Measurements from ENCODE around the gene STK38.

STK38 gene

DNA sequence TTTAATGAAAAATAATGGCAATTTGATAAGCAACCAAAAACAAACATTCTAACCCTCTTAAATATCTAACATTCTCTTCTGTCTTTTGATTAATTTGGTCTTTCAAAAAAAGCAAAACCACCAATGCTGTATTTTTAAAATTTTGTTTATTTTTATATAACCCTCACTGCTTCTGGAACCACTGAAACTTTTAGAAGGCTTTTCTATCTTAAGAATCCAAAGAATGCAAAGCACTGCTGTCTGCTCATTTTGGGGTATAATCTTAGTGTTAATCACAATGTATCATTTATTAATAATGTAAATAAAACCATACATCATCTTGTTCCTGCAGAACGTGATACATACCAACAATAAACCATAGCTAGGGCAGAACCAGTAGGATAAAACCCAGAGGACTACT, 14.0 kb downstream of the STK38 start:
- Histone ChIP-seq H3K27ac (ENCODE audit: low read depth, low read length) (no peak overlapping the region), H3K4me3 (ENCODE audit: low read length) (no peak overlapping the region), H3K4me1 (ENCODE audit: control insufficient read depth, low read length) (peaks cover 7% of the 10 kb centered on the region), H3K79me2 (ENCODE audit: control insufficient read depth, low read length) (peaks cover 76% of the 10 kb centered on the region), H4K20me1 (ENCODE audit: control insufficient read depth, insufficient read depth, low read depth, low read length) (0 out of 2 replicates have a peak, but pooled peaks cover 2% of the 10 kb centered on the region), H3K36me3 (ENCODE audit: control insufficient read depth, low read length) (peaks cover 81% of the 10 kb centered on the region), H3K9me2 (replicated peaks; ENCODE audit: control insufficient read depth, low read length) (no peaks in the 10 kb centered on the region), H3F3A (ENCODE audit: control insufficient read depth, insufficient read depth) (peaks cover 4% of the 10 kb centered on the region; the same call in 1 of the 2 replicates), H3K4me2 (ENCODE audit: low read length) (no peak overlapping the region), H3K9me3 (ENCODE audit: control insufficient read depth, insufficient read depth, low read length) (no peaks in the 10 kb centered on the region), H3K27me3 (ENCODE audit: control insufficient read depth, low read length) (no peaks in the 10 kb centered on the region)
- TF ChIP-seq, protein P1, sequence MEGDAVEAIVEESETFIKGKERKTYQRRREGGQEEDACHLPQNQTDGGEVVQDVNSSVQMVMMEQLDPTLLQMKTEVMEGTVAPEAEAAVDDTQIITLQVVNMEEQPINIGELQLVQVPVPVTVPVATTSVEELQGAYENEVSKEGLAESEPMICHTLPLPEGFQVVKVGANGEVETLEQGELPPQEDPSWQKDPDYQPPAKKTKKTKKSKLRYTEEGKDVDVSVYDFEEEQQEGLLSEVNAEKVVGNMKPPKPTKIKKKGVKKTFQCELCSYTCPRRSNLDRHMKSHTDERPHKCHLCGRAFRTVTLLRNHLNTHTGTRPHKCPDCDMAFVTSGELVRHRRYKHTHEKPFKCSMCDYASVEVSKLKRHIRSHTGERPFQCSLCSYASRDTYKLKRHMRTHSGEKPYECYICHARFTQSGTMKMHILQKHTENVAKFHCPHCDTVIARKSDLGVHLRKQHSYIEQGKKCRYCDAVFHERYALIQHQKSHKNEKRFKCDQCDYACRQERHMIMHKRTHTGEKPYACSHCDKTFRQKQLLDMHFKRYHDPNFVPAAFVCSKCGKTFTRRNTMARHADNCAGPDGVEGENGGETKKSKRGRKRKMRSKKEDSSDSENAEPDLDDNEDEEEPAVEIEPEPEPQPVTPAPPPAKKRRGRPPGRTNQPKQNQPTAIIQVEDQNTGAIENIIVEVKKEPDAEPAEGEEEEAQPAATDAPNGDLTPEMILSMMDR (IDR thresholded peaks at IDR 0.05; ENCODE audit: low read depth, low read length, poor library complexity, severe bottlenecking): no peak
- TF ChIP-seq EZH2phosphoT487 (IDR thresholded peaks at IDR 0.05; ENCODE audit: borderline replicate concordance, low read length): no peak

DNA sequence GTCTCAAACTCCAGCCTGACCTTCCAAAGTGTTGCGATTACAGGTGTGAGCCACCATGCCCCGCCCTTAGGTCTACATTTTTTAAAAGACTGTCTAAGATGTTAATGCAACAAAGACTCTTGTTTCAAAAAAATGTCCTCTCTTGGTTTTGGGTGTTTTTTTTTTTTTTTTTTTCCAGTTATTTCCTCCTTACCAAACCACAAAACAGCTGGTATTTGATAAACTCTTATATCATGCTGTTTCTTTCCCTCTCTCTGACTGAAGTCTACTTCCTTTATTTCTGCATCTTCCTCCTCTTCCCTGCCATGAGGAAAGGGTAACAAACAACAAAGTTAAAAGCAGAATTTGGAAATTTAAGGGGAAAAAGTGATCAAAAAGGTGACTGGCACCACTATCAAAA, 21.2 kb downstream of the STK38 start:
- no peaks in the 10 kb centered on the region for H3K9me3 ChIP-seq (ENCODE audit: control insufficient read depth, insufficient read depth, low read length)
- no peaks in the 10 kb centered on the region for H3K27me3 ChIP-seq (ENCODE audit: control insufficient read depth, low read length)
- TF ChIP-seq, protein P1 (IDR thresholded peaks at IDR 0.05; ENCODE audit: low read depth, low read length, poor library complexity, severe bottlenecking): no peak
- TF ChIP-seq EZH2phosphoT487 (IDR thresholded peaks at IDR 0.05; ENCODE audit: borderline replicate concordance, low read length): no peak
- no peaks in the 10 kb centered on the region for H3K9me2 ChIP-seq (replicated peaks; ENCODE audit: control insufficient read depth, low read length)
- no peaks in the 10 kb centered on the region for H3K4me1 ChIP-seq (ENCODE audit: control insufficient read depth, low read length)
- H3K79me2 ChIP-seq (ENCODE audit: control insufficient read depth, low read length): peaks cover 25% of the 10 kb centered on the region
- peaks cover 70% of the 10 kb centered on the region for H3K36me3 ChIP-seq (ENCODE audit: control insufficient read depth, low read length)
- no peaks in the 10 kb centered on the region for H4K20me1 ChIP-seq (ENCODE audit: control insufficient read depth, insufficient read depth, low read depth, low read length)
- no peak overlapping the region for H3K4me3 ChIP-seq (ENCODE audit: low read length)
- H3K27ac ChIP-seq (ENCODE audit: low read depth, low read length): no peak overlapping the region
- H3F3A ChIP-seq (ENCODE audit: control insufficient read depth, insufficient read depth): no peaks in the 10 kb centered on the region
- H3K4me2 ChIP-seq (ENCODE audit: low read length): no peak overlapping the region

DNA sequence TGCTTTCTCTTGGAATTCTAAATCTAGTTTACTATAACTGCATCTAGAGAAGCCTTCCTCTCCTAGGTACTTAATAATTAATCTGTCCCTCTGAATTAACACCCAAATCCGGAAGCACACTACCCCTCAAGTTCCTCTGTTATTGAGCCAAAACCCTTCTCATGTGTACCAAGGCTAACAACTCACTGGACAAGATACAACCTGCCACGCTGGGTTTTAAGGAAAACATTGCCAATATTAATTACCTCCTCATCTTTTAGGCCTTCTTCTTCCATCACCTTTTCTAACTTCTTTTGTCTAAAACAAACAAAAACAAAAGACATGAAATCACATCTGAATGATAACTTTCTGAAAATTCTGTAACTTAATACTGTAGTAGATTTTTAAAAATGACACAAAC, 21.9 kb downstream of the STK38 start:
- Histone ChIP-seq H3K79me2 (ENCODE audit: control insufficient read depth, low read length) (peaks cover 21% of the 10 kb centered on the region), H3K4me2 (ENCODE audit: low read length) (no peak overlapping the region)

More for the DNA sequence above, 21.9 kb downstream of the STK38 start:
- no peak overlapping the region for H3K4me3 ChIP-seq (ENCODE audit: low read length)
- H3F3A ChIP-seq (ENCODE audit: control insufficient read depth, insufficient read depth): no peaks in the 10 kb centered on the region
- TF ChIP-seq, protein P1 (IDR thresholded peaks at IDR 0.05; ENCODE audit: low read depth, low read length, poor library complexity, severe bottlenecking): no peak
- TF ChIP-seq EZH2phosphoT487 (IDR thresholded peaks at IDR 0.05; ENCODE audit: borderline replicate concordance, low read length): no peak
- H3K27me3 ChIP-seq (ENCODE audit: control insufficient read depth, low read length): no peaks in the 10 kb centered on the region
- H3K27ac ChIP-seq (ENCODE audit: low read depth, low read length): no peak overlapping the region
- H3K4me1 ChIP-seq (ENCODE audit: control insufficient read depth, low read length): no peaks in the 10 kb centered on the region
- peaks cover 73% of the 10 kb centered on the region for H3K36me3 ChIP-seq (ENCODE audit: control insufficient read depth, low read length)
- H3K9me2 ChIP-seq (replicated peaks; ENCODE audit: control insufficient read depth, low read length): no peaks in the 10 kb centered on the region
- no peaks in the 10 kb centered on the region for H3K9me3 ChIP-seq (ENCODE audit: control insufficient read depth, insufficient read depth, low read length)
- no peaks in the 10 kb centered on the region for H4K20me1 ChIP-seq (ENCODE audit: control insufficient read depth, insufficient read depth, low read depth, low read length)
